GOT3 (cell line): ENCODE results near the gene SZRD1.

ENCODE experiments used
- DNase-seq: peaks from one replicate; lab custom pipeline; 2025; ENCODE audit warnings: mixed read lengths; lab: John Stamatoyannopoulos, UW

The SZRD1 gene

GRCh38 chr1:16440470-16441281, 73.6 kb downstream of the SZRD1 start, which contains the start of gene NECAP2:
Gene NECAP2, plus strand, starts transcription at chr1:16440724. Its CDS starts 38 bp downstream, at chr1:16440762.
- peak; percentile 85 for DNase-seq

GRCh38 chr1:16441282-16441665, 74.2 kb downstream of the SZRD1 start:
- DNase-seq: no peak

DNA sequence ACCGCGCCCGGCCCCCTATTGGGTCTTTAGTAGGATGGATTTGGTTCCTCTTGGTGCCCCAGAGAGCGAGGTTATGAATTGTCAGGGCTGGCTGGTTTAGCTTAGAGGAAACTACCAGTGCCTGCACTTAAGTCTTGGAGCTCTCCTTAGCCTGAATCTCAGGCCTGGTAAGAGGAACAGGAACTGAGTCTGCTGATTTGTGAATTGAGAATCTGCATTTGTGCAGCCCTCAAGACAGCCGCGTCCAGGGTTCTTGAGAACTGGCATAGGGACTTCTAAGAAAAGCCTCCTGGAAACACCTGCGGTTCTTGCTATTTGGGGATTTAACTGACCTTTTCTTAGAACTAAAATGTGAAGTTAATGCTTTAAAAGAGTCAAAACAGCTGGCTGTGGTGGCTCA, 75.2 kb downstream of the SZRD1 start:
- no peak for DNase-seq

DNA sequence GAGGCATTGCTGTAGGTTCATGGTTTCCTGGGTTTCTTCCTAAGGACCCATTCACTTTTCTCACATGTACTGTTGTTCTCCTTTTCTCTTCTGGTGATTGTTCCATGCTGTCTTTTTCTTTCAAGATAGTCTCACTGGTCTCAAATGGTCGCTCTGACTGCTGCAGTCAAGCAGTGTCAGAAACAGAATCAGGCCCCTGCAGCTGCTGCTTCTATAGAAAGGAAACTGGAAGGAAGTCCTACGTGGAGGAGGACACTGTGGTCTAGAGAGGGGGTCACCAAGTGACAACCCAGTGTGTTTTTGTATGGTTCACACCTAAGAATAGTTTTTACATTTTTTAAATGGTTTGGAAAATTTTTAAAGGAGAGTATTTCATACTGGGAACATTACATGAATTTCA, 75.9 kb downstream of the SZRD1 start:
- DNase-seq: no peak

- DNase-seq: no peak
These were observed 77.1 kb downstream of the SZRD1 start for GRCh38 chr1:16443975-16444770.

- DNase-seq: no peak
These were observed 78.0 kb downstream of the SZRD1 start for GRCh38 chr1:16445052-16445451.

GRCh38 chr1:16446116-16446515, 79.1 kb downstream of the SZRD1 start:
- no peak for DNase-seq

GRCh38 chr1:16447641-16448040, 80.6 kb downstream of the SZRD1 start:
- DNase-seq: no peak
